Fibroblast of lung (primary cell): ENCODE results near the gene DARS2. TPM values are rescaled to one million over a fixed set of nuclear protein-coding genes. Genes with fewer than 3 reads are reported as not detected.

Source experiments
- DNase-seq, 2 donors: peaks; one replicate each; pipeline versions ENCODE4 v3.0.0 to v3.0.0-alpha.2; 2010; ENCODE audit warnings: low read depth in 2 of 2
- H2AFZ ChIP-seq: 2 replicates; pipeline ENCODE4 v1.5.1; 2012; ENCODE audit warnings: low read length, control low read depth, inconsistent platforms
- H3K27ac ChIP-seq: 2 replicates; pipeline ENCODE4 v1.5.1; 2011; ENCODE audit warnings: low read length, control low read depth; ENCODE audit not compliant: insufficient read depth
- H3K27me3 ChIP-seq: 2 replicates; pipeline ENCODE4 v1.5.1; 2011; ENCODE audit warnings: mild to moderate bottlenecking, low read length; ENCODE audit not compliant: control insufficient read depth, insufficient read depth
- H3K36me3 ChIP-seq: 2 replicates; pipeline ENCODE4 v1.5.1; 2011; ENCODE audit warnings: low read length; ENCODE audit not compliant: control insufficient read depth, insufficient read depth
- H3K4me1 ChIP-seq: 2 replicates; pipeline ENCODE4 v1.5.1; 2011; ENCODE audit warnings: low read length; ENCODE audit not compliant: control insufficient read depth, insufficient read depth; ENCODE audit errors: extremely low read depth
- H3K4me2 ChIP-seq: 2 replicates; pipeline ENCODE4 v1.5.1; 2011; ENCODE audit warnings: low read length, control low read depth; ENCODE audit not compliant: insufficient read depth; ENCODE audit errors: extremely low read depth
- H3K4me3 ChIP-seq, 4 experiments: fragments of 200-600 bp in 1 of 4; sonication (generic) in 1 of 4; replicated peaks in 1 of 4; 2 replicates each; pipeline ENCODE4 v1.5.1; 2011 to 2016; ENCODE audit warnings: low read length in 4 of 4, low read depth in 3 of 4, mild to moderate bottlenecking in 3 of 4, control low read depth in 2 of 4, inconsistent platforms in 1 of 4, mixed read lengths in 1 of 4; ENCODE audit not compliant: insufficient read depth in 1 of 4; ENCODE audit errors: control extremely low read depth in 1 of 4
- H3K79me2 ChIP-seq: 2 replicates; pipeline ENCODE4 v1.5.1; 2012; ENCODE audit warnings: mild to moderate bottlenecking, low read length, inconsistent platforms; ENCODE audit not compliant: control insufficient read depth, insufficient read depth
- H3K9ac ChIP-seq: 2 replicates; pipeline ENCODE4 v1.5.1; 2011; ENCODE audit warnings: mild to moderate bottlenecking, low read length, control low read depth; ENCODE audit not compliant: insufficient read depth
- H3K9me3 ChIP-seq: 2 replicates; pipeline ENCODE4 v1.5.1; 2012; ENCODE audit warnings: low read depth, low read length; ENCODE audit not compliant: control insufficient read depth, insufficient read depth
- H4K20me1 ChIP-seq: 2 replicates; pipeline ENCODE4 v1.5.1; 2011; ENCODE audit warnings: low read length; ENCODE audit not compliant: control insufficient read depth, insufficient read depth; ENCODE audit errors: extremely low read depth
- EZH2 ChIP-seq: IDR thresholded peaks from 2 replicates; pipeline ENCODE4 v1.5.1; 2012; ENCODE audit warnings: low read length, control low read depth, mild to moderate bottlenecking; ENCODE audit errors: missing control alignments
- polyA plus RNA-seq, 2 donors: library from polyadenylated mRNA; depleted of rRNA in 1 of 2; stranded (reverse) in 1 of 2; unstranded in 1 of 2; fragments of >200 nt; gene quantifications; 2 replicates each; pipeline ENCODE4 v1.2.1, GENCODE V29; 2011 to 2012; ENCODE audit warnings: missing spikeins in 1 of 2
- total RNA-seq: library from RNA; depleted of rRNA; stranded (reverse); fragments of >200 nt; gene quantifications from 2 replicates; pipeline ENCODE4 v1.2.1, GENCODE V29; 2014
- TF ChIP-seq, protein P1 (sequence below), 2 donors: IDR thresholded peaks in 1 of 2; conservative IDR thresholded peaks in 1 of 2; 1 replicate in 1 of 2; 2 replicates in 1 of 2; pipeline ENCODE4 v1.5.1; 2011 to 2012; ENCODE audit warnings: low read length in 2 of 2, control low read depth in 1 of 2, inconsistent platforms in 1 of 2, low read depth in 1 of 2, mild to moderate bottlenecking in 1 of 2

Gene DARS2
- total and polyA plus RNA-seq, 2 donors (not counting 1 experiment from before 2014, with no cell fraction given) = 17.8 to 19.5 TPM

- no peaks in the 10 kb centered on the region for H3K4me1 ChIP-seq
- DNase-seq = no peak
- no peaks in the 10 kb centered on the region for H4K20me1 ChIP-seq
- H3K9ac ChIP-seq = no peak overlapping the region
- H3K9me3 ChIP-seq = no peaks in the 10 kb centered on the region
- no peaks in the 10 kb centered on the region for H3K27me3 ChIP-seq
- no peaks in the 10 kb centered on the region for H3K79me2 ChIP-seq
- TF ChIP-seq, protein P1, sequence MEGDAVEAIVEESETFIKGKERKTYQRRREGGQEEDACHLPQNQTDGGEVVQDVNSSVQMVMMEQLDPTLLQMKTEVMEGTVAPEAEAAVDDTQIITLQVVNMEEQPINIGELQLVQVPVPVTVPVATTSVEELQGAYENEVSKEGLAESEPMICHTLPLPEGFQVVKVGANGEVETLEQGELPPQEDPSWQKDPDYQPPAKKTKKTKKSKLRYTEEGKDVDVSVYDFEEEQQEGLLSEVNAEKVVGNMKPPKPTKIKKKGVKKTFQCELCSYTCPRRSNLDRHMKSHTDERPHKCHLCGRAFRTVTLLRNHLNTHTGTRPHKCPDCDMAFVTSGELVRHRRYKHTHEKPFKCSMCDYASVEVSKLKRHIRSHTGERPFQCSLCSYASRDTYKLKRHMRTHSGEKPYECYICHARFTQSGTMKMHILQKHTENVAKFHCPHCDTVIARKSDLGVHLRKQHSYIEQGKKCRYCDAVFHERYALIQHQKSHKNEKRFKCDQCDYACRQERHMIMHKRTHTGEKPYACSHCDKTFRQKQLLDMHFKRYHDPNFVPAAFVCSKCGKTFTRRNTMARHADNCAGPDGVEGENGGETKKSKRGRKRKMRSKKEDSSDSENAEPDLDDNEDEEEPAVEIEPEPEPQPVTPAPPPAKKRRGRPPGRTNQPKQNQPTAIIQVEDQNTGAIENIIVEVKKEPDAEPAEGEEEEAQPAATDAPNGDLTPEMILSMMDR (conservative IDR thresholded peaks at IDR 0.05 in 1 of 2, IDR thresholded peaks at IDR 0.05 in 1 of 2; ENCODE audit: low read depth in 1 of 2, low read length in 2 of 2) = no peak
- no peak for TF ChIP-seq EZH2
- H3K27ac ChIP-seq = no peak overlapping the region
- no peak overlapping the region for H3K4me3 ChIP-seq
- no peak overlapping the region for H2AFZ ChIP-seq
- H3K4me2 ChIP-seq = no peak overlapping the region
- H3K36me3 ChIP-seq = peaks cover 3% of the 10 kb centered on the region
Measured at GRCh38 chr1:173886746-173887611, 62.5 kb downstream of the DARS2 start.

- peaks cover 3% of the 10 kb centered on the region for H3K36me3 ChIP-seq
Measured at GRCh38 chr1:173887627-173888026, 63.2 kb downstream of the DARS2 start.

DNA sequence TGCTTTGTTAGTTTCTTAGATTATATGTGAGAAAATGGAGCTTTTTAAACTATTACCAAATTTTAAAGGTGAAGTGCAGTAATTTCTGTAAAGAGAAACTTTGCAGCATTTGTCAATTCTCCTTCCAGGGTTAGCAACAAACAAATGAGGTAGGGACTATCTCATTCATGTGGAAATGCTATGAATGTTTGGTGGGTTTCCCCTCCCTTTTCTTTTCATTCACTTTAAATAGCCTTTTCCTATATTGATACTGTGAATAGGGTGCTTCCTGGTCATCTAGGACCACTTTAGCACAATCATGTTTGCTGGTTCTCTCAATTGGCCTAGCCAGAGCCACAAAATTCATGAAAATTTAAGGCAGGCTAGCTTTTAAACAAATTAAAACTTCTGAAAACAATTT, 64.3 kb downstream of the DARS2 start:
- Histone ChIP-seq H2AFZ (no peak overlapping the region), H3K27me3 (no peaks in the 10 kb centered on the region), H3K27ac (no peak overlapping the region), H4K20me1 (no peaks in the 10 kb centered on the region), H3K9ac (no peak overlapping the region), H3K36me3 (peaks cover 3% of the 10 kb centered on the region), H3K4me3 (no peak overlapping the region), H3K4me2 (no peak overlapping the region), H3K4me1 (no peaks in the 10 kb centered on the region), H3K79me2 (no peaks in the 10 kb centered on the region), H3K9me3 (no peaks in the 10 kb centered on the region)
- no peak for TF ChIP-seq EZH2
- TF ChIP-seq, protein P1 (conservative IDR thresholded peaks at IDR 0.05 in 1 of 2, IDR thresholded peaks at IDR 0.05 in 1 of 2; ENCODE audit: low read depth in 1 of 2, low read length in 2 of 2) = no peak
- DNase-seq = no peak

More at GRCh38 chr1:173887627-173888026, 63.2 kb downstream of the DARS2 start:
- H3K27me3 ChIP-seq = no peaks in the 10 kb centered on the region
- no peak for DNase-seq
- H3K4me2 ChIP-seq = no peak overlapping the region
- H3K9me3 ChIP-seq = no peaks in the 10 kb centered on the region
- no peaks in the 10 kb centered on the region for H4K20me1 ChIP-seq
- H3K4me3 ChIP-seq = no peak overlapping the region
- TF ChIP-seq, protein P1 (conservative IDR thresholded peaks at IDR 0.05 in 1 of 2, IDR thresholded peaks at IDR 0.05 in 1 of 2; ENCODE audit: low read depth in 1 of 2, low read length in 2 of 2) = no peak
- TF ChIP-seq EZH2 = no peak
- no peak overlapping the region for H3K9ac ChIP-seq
- H3K79me2 ChIP-seq = no peaks in the 10 kb centered on the region
- H2AFZ ChIP-seq = no peak overlapping the region
- H3K4me1 ChIP-seq = no peaks in the 10 kb centered on the region
- H3K27ac ChIP-seq = no peak overlapping the region
